Measurements from ENCODE around the gene LAMTOR1.

GRCh38 chr11:72081821-72082453 lies 21.2 kb downstream of the LAMTOR1 start:
- TF ChIP-seq CTCF (IDR thresholded peaks at IDR 0.05; ENCODE audit: insufficient read depth, low read depth, low read length): no peak
- no peak for TF ChIP-seq EZH2 (IDR thresholded peaks at IDR 0.05; ENCODE audit: insufficient read depth, low read length)
